Prostate gland (tissue), 2 donors: ENCODE data around the gene KLK4. TPM values are rescaled to one million over a fixed set of nuclear protein-coding genes. Genes with fewer than 3 reads are reported as not detected.
A peak's percentile ranks its signal among the peaks of the same experiment; 100 is the strongest.

Experiments used
- DNase-seq: peaks from one replicate; pipeline ENCODE4 v3.0.0-alpha.2; 2019; ENCODE audit warnings: low spot score
- H3K27ac ChIP-seq, 2 donors: fragments of 200-600 bp; sonication (generic); 2 replicates each; pipeline ENCODE4 v1.5.1; 2017 to 2019
- H3K27me3 ChIP-seq: fragments of 200-600 bp; sonication (generic); replicated peaks from 2 replicates; pipeline ENCODE4 v1.5.1; 2019; ENCODE audit not compliant: insufficient read depth
- H3K36me3 ChIP-seq, 2 donors: fragments of 200-600 bp; sonication (generic); 1 replicate in 1 of 2; 2 replicates in 1 of 2; pipeline versions ENCODE4 v1.5.1 to v1.8.1; 2017 to 2019
- H3K4me1 ChIP-seq: fragments of 200-600 bp; sonication (generic); replicated peaks from 2 replicates; pipeline ENCODE4 v1.5.1; 2019
- H3K4me3 ChIP-seq, 2 donors: fragments of 200-600 bp; sonication (generic); 2 replicates each; pipeline ENCODE4 v1.5.1; 2017 to 2019
- H3K9me3 ChIP-seq: fragments of 200-600 bp; sonication (generic); 2 replicates; pipeline ENCODE4 v1.5.1; 2017
- POLR2A ChIP-seq: fragments of 450-650 bp; IDR thresholded peaks from one replicate; pipeline ENCODE4 v1.6.1; 2016; ENCODE audit warnings: antibody characterized with exemption, mild to moderate bottlenecking
- POLR2AphosphoS5 ChIP-seq: sonication (generic); formaldehyde crosslinking; IDR thresholded peaks from one replicate; pipeline ENCODE4 v1.6.1; 2017; ENCODE audit warnings: antibody characterized with exemption
- WGBS: methylation state at CpG from one replicate; pipeline ENCODE4 v1.1.5; 2018; 5-methylcytosine and 5-hydroxymethylcytosine counted together
- intact Hi-C: fragments of 100-400 bp; cut with DNase I; formaldehyde crosslinking; loops from one replicate; pipeline ENCODE4 v1.14.2; 2022
- total RNA-seq, 2 donors: library from RNA; depleted of rRNA; stranded (reverse); fragments of >200 nt; gene quantifications; one replicate each; pipeline ENCODE4 v1.1.0, GENCODE V29; 2016
- TF ChIP-seq, protein P1 (sequence below), 4 experiments: fragments of 200-600 bp in 2 of 4; fragments of 450-650 bp in 2 of 4; sonication (generic) in 2 of 4; IDR thresholded peaks; 1 replicate in 3 of 4; 2 replicates in 1 of 4; pipeline ENCODE4 v1.5.1; 2016 to 2019; ENCODE audit warnings: antibody characterized with exemption in 4 of 4, mild to moderate bottlenecking in 2 of 4, moderate library complexity in 2 of 4

Gene KLK4
- total RNA-seq, 2 donors from 2014 or later: 188 to 330 TPM

- intact Hi-C loops: no loop called here
- WGBS: 40% methylated on average over 4 of the region's 4 CpGs
- no peak for DNase-seq
- H3K36me3 ChIP-seq: no peaks in the 10 kb centered on the region
- TF ChIP-seq, protein P1, sequence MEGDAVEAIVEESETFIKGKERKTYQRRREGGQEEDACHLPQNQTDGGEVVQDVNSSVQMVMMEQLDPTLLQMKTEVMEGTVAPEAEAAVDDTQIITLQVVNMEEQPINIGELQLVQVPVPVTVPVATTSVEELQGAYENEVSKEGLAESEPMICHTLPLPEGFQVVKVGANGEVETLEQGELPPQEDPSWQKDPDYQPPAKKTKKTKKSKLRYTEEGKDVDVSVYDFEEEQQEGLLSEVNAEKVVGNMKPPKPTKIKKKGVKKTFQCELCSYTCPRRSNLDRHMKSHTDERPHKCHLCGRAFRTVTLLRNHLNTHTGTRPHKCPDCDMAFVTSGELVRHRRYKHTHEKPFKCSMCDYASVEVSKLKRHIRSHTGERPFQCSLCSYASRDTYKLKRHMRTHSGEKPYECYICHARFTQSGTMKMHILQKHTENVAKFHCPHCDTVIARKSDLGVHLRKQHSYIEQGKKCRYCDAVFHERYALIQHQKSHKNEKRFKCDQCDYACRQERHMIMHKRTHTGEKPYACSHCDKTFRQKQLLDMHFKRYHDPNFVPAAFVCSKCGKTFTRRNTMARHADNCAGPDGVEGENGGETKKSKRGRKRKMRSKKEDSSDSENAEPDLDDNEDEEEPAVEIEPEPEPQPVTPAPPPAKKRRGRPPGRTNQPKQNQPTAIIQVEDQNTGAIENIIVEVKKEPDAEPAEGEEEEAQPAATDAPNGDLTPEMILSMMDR (IDR thresholded peaks at IDR 0.05): no peak
- TF ChIP-seq POLR2A (no peak), POLR2AphosphoS5 (peak; percentile 79)
- peaks cover 16% of the 10 kb centered on the region for H3K4me1 ChIP-seq
- H3K9me3 ChIP-seq: no peaks in the 10 kb centered on the region
- H3K4me3 ChIP-seq: no peak overlapping the region
- H3K27me3 ChIP-seq: no peaks in the 10 kb centered on the region
- peak overlapping the region; percentile 97 to 99 for H3K27ac ChIP-seq
Observed at GRCh38 chr19:50869479-50869878, 41.7 kb downstream of the KLK4 start.

DNA sequence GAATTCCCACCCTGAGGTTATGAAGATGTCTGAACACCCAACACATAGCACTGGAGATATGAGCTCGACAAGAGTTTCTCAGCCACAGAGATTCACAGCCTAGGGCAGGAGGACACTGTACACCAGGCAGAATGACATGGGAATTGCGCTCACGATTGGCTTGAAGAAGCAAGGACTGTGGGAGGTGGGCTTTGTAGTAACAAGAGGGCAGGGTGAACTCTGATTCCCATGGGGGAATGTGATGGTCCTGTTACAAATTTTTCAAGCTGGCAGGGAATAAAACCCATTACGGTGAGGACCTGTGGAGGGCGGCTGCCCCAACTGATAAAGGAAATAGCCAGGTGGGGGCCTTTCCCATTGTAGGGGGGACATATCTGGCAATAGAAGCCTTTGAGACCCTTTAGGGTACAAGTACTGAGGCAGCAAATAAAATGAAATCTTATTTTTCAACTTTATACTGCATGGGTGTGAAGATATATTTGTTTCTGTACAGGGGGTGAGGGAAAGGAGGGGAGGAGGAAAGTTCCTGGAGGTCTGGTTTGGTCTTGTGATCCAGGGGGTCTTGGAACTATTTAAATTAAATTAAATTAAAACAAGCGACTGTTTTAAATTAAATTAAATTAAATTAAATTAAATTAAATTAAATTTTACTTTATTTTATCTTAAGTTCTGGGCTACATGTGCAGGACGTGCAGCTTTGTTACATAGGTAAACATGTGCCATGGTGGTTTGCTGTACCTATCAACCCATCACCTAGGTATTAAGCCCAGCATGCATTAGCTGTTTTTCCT is 49.5 kb downstream of the KLK4 start:
- peak overlapping the region; percentile 97 to 98 for H3K27ac ChIP-seq
- no peaks in the 10 kb centered on the region for H3K4me1 ChIP-seq
- no peaks in the 10 kb centered on the region for H3K9me3 ChIP-seq
- 61% methylated on average over 7 of the region's 7 CpGs for WGBS
- peaks cover 0 to 10% of the 10 kb centered on the region in 2 donors for H3K36me3 ChIP-seq
- intact Hi-C loops: no loop called here
- TF ChIP-seq, protein P1 (IDR thresholded peaks at IDR 0.05): no peak
- TF ChIP-seq POLR2AphosphoS5: no peak
- no peak for TF ChIP-seq POLR2A
- H3K4me3 ChIP-seq: no peak overlapping the region
- peak; percentile 62 for DNase-seq
- H3K27me3 ChIP-seq: no peaks in the 10 kb centered on the region

- no peaks in the 10 kb centered on the region for H3K27me3 ChIP-seq
- TF ChIP-seq, protein P1 (IDR thresholded peaks at IDR 0.05): no peak
- TF ChIP-seq POLR2AphosphoS5: peak; percentile 76
- WGBS: 55% methylated on average over 5 of the region's 5 CpGs
- intact Hi-C loops: no loop called here
- H3K36me3 ChIP-seq: peaks cover 0 to 10% of the 10 kb centered on the region in 2 donors
- H3K9me3 ChIP-seq: no peaks in the 10 kb centered on the region
- H3K4me1 ChIP-seq: no peaks in the 10 kb centered on the region
- DNase-seq: peak; percentile 78
- H3K27ac ChIP-seq: peak overlapping the region; percentile 97 to 98
- peak overlapping the region in 1 of 2 donors; percentile 61 for H3K4me3 ChIP-seq
Observed at GRCh38 chr19:50861010-50861409, 50.2 kb downstream of the KLK4 start.

DNA sequence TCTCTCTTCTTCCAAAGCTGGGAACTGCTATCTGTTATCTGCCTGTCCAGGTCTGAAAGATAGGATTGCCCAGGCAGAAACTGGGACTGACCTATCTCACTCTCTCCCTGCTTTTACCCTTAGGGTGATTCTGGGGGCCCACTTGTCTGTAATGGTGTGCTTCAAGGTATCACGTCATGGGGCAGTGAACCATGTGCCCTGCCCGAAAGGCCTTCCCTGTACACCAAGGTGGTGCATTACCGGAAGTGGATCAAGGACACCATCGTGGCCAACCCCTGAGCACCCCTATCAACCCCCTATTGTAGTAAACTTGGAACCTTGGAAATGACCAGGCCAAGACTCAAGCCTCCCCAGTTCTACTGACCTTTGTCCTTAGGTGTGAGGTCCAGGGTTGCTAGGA is 51.3 kb downstream of the KLK4 start:
- intact Hi-C loops: no loop called here
- no peak for DNase-seq
- Histone ChIP-seq H3K27me3 (no peaks in the 10 kb centered on the region), H3K27ac (peak overlapping the region; percentile 97 to 98), H3K4me1 (no peaks in the 10 kb centered on the region), H3K4me3 (peak overlapping the region; percentile 54 to 61), H3K36me3 (peaks cover 0 to 10% of the 10 kb centered on the region in 2 donors), H3K9me3 (no peaks in the 10 kb centered on the region)
- 85% methylated on average over 4 of the region's 4 CpGs for WGBS
- TF ChIP-seq, protein P1 (IDR thresholded peaks at IDR 0.05): no peak
- TF ChIP-seq POLR2AphosphoS5 (no peak), POLR2A (no peak)

GRCh38 chr19:50858886-50859285 is 52.3 kb downstream of the KLK4 start:
- Histone ChIP-seq H3K27ac (peak overlapping the region; percentile 97 to 98), H3K9me3 (no peaks in the 10 kb centered on the region), H3K27me3 (no peaks in the 10 kb centered on the region), H3K36me3 (peaks cover 0 to 10% of the 10 kb centered on the region in 2 donors), H3K4me3 (peak overlapping the region; percentile 54 to 61), H3K4me1 (no peaks in the 10 kb centered on the region)
- intact Hi-C loops: no loop called here
- TF ChIP-seq, protein P1 (IDR thresholded peaks at IDR 0.05): peak in 1 of 4 experiments; percentile 18
- TF ChIP-seq POLR2AphosphoS5: no peak
- WGBS: 14% methylated on average over 7 of the region's 7 CpGs
- no peak for DNase-seq
